HepG2 (cell line): Measurements from ENCODE around the gene B4GALT5. TPM values are rescaled to one million over a fixed set of nuclear protein-coding genes. Genes with fewer than 3 reads are reported as not detected.
A peak's percentile ranks its signal among the peaks of the same experiment; 100 is the strongest.

Source experiments
- AGO2 ChIP-seq: fragments of 200-400 bp; formaldehyde crosslinking; optimal IDR thresholded peaks from 2 replicates; pipeline ENCODE3; 2017; ENCODE audit warnings: mild to moderate bottlenecking, low read depth, low read length, moderate library complexity
- DMTF1 ChIP-seq: sonication (generic); formaldehyde crosslinking; IDR thresholded peaks from 2 replicates; pipeline ENCODE4 v1.4.0; 2020; ENCODE audit warnings: mild to moderate bottlenecking, missing genetic modification reagents
- ELF4 ChIP-seq: sonication (generic); formaldehyde crosslinking; IDR thresholded peaks from 2 replicates; pipeline ENCODE4 v1.5.0; 2020; ENCODE audit warnings: missing genetic modification reagents, mild to moderate bottlenecking, moderate library complexity, borderline replicate concordance
- HNRNPK ChIP-seq: fragments of 200-400 bp; formaldehyde crosslinking; IDR thresholded peaks from 2 replicates; pipeline ENCODE4 v1.6.1; 2018; ENCODE audit warnings: low read length, low read depth, moderate library complexity, mild to moderate bottlenecking; ENCODE audit not compliant: poor library complexity, severe bottlenecking
- IRF9 ChIP-seq: sonication (generic); formaldehyde crosslinking; IDR thresholded peaks from 2 replicates; pipeline ENCODE4 v1.8.0; 2022; ENCODE audit warnings: missing genetic modification reagents, mild to moderate bottlenecking, borderline replicate concordance
- KDM5A ChIP-seq: fragments of 200-600 bp; sonication (generic); IDR thresholded peaks from 2 replicates; pipeline ENCODE4 v1.7.0; 2018; ENCODE audit warnings: antibody characterized with exemption, mild to moderate bottlenecking, low read length, borderline replicate concordance
- TAF1 ChIP-seq: sonication (generic); formaldehyde crosslinking; IDR thresholded peaks from 2 replicates; pipeline ENCODE4 v1.4.0; 2020; ENCODE audit warnings: missing genetic modification reagents
- THYN1 ChIP-seq: sonication (generic); formaldehyde crosslinking; IDR thresholded peaks from 2 replicates; pipeline ENCODE4 v1.8.1; 2023; ENCODE audit warnings: low read depth, mild to moderate bottlenecking, moderate library complexity, missing genetic modification reagents, borderline replicate concordance
- ZNF562 ChIP-seq: sonication (generic); formaldehyde crosslinking; IDR thresholded peaks from 2 replicates; pipeline ENCODE4 v1.8.0; 2022; ENCODE audit warnings: missing genetic modification reagents, borderline replicate concordance
- polyA plus RNA-seq, 8 experiments: library from polyadenylated mRNA; depleted of rRNA in 3 of 8; stranded (reverse) in 7 of 8; unstranded in 1 of 8; fragments of >200 nt; fragmentation: Illumina TruSeq in 4 of 8; extraction: Trizol in 4 of 8; gene quantifications; 2 replicates each; pipeline versions ENCODE4 v1.2.1 to v1.2.3, GENCODE V29; 2011 to 2016; ENCODE audit warnings: low read depth in 4 of 8, missing spikeins in 1 of 8, mixed read lengths in 1 of 8; ENCODE audit not compliant: insufficient read depth in 1 of 8
- total RNA-seq, 5 experiments: library from RNA; depleted of rRNA; stranded (reverse); fragments of >200 nt; fragmentation: Illumina TruSeq; extraction: Trizol; gene quantifications; 2 replicates each; pipeline ENCODE4 v1.2.3, GENCODE V29; 2016; ENCODE audit warnings: low read depth in 1 of 5
- TF ChIP-seq, protein P1 (sequence below): sonication (generic); formaldehyde crosslinking; IDR thresholded peaks from 2 replicates; pipeline ENCODE4 v1.4.0; 2020; ENCODE audit warnings: missing genetic modification reagents
- TF ChIP-seq, protein P2 (sequence below): sonication (generic); formaldehyde crosslinking; IDR thresholded peaks from 2 replicates; pipeline ENCODE4; 2020; ENCODE audit warnings: missing genetic modification reagents, mild to moderate bottlenecking, borderline replicate concordance
- TF ChIP-seq, protein P3 (sequence below): sonication (generic); formaldehyde crosslinking; IDR thresholded peaks from 2 replicates; pipeline ENCODE4 v1.4.0; 2020; ENCODE audit warnings: missing genetic modification reagents
- TF ChIP-seq, protein P4 (sequence below): sonication (generic); formaldehyde crosslinking; IDR thresholded peaks from 2 replicates; pipeline ENCODE4 v1.8.0; 2022; ENCODE audit warnings: mild to moderate bottlenecking, missing genetic modification reagents, borderline replicate concordance
- TF ChIP-seq, protein P5 (sequence below): sonication (generic); formaldehyde crosslinking; IDR thresholded peaks from 2 replicates; pipeline ENCODE4 v1.5.0; 2020; ENCODE audit warnings: mild to moderate bottlenecking, missing genetic modification reagents

Gene B4GALT5
- total and polyA plus RNA-seq, 2 of the 13 experiments (the other 11 are each of a cell fraction or from before 2014, with no cell fraction given): 27.3 to 30.9 TPM

DNA sequence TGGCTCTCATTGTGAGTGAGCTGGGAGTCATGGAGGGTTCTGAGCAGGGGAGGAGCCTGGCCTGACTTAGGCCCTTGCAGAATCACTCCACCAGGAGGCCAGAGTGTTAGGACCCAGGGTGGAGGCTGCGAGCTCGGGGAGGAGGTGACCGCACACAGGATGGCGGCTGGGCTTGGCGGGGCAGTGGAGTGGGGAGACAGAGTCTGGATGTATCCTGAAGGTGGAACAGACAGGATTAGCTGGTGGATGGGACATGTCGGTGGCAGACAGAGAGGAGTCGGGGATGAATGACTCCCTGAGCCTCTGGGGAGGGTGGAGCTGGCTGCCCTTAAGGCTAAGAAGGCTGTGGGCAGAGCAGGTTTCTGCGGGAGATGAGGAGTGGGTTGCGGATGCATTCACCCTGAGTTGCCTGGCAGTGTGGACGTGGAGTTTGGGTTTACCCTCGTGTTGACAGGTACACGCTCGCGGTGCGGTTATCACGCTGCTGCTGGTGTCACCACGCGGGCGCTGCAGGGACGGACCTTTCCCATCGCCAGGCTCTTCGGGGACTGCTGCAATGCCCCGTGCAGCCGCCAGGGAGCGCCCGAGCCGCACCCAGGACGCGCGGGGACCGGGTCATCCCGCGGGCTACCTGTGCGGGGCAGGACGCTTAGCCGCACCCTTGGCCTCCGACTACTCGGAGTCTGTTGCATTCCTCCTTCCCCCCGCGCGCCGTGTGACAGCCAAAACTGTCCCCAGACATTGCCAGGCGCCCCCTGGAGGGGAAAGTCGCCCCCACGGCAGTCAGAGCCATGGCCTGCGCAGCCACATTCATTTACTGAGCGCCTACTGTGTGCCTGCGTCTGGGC lies 102.8 kb downstream of the B4GALT5 start (continued):
- TF ChIP-seq ELF4 (CRISPR knock-in tag) (no peak), AGO2 (no peak), DMTF1 (CRISPR knock-in tag) (no peak), TAF1 (peak; percentile 48; the same call in 1 of the 2 replicates), ZNF562 (CRISPR knock-in tag) (no peak), IRF9 (CRISPR knock-in tag) (peak; percentile 86; the same call in 1 of the 2 replicates), KDM5A (no peak), HNRNPK (no peak), THYN1 (CRISPR knock-in tag) (no peak)
- TF ChIP-seq, protein P1, sequence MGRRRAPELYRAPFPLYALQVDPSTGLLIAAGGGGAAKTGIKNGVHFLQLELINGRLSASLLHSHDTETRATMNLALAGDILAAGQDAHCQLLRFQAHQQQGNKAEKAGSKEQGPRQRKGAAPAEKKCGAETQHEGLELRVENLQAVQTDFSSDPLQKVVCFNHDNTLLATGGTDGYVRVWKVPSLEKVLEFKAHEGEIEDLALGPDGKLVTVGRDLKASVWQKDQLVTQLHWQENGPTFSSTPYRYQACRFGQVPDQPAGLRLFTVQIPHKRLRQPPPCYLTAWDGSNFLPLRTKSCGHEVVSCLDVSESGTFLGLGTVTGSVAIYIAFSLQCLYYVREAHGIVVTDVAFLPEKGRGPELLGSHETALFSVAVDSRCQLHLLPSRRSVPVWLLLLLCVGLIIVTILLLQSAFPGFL (CRISPR knock-in tag): peak; percentile 97
- TF ChIP-seq, protein P2, sequence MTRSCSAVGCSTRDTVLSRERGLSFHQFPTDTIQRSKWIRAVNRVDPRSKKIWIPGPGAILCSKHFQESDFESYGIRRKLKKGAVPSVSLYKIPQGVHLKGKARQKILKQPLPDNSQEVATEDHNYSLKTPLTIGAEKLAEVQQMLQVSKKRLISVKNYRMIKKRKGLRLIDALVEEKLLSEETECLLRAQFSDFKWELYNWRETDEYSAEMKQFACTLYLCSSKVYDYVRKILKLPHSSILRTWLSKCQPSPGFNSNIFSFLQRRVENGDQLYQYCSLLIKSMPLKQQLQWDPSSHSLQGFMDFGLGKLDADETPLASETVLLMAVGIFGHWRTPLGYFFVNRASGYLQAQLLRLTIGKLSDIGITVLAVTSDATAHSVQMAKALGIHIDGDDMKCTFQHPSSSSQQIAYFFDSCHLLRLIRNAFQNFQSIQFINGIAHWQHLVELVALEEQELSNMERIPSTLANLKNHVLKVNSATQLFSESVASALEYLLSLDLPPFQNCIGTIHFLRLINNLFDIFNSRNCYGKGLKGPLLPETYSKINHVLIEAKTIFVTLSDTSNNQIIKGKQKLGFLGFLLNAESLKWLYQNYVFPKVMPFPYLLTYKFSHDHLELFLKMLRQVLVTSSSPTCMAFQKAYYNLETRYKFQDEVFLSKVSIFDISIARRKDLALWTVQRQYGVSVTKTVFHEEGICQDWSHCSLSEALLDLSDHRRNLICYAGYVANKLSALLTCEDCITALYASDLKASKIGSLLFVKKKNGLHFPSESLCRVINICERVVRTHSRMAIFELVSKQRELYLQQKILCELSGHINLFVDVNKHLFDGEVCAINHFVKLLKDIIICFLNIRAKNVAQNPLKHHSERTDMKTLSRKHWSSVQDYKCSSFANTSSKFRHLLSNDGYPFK (CRISPR knock-in tag): peak; percentile 91
- TF ChIP-seq, protein P3, sequence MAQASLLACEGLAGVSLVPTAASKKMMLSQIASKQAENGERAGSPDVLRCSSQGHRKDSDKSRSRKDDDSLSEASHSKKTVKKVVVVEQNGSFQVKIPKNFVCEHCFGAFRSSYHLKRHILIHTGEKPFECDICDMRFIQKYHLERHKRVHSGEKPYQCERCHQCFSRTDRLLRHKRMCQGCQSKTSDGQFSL: peak; percentile 85; the same call in 1 of the 2 replicates
- TF ChIP-seq, protein P4, sequence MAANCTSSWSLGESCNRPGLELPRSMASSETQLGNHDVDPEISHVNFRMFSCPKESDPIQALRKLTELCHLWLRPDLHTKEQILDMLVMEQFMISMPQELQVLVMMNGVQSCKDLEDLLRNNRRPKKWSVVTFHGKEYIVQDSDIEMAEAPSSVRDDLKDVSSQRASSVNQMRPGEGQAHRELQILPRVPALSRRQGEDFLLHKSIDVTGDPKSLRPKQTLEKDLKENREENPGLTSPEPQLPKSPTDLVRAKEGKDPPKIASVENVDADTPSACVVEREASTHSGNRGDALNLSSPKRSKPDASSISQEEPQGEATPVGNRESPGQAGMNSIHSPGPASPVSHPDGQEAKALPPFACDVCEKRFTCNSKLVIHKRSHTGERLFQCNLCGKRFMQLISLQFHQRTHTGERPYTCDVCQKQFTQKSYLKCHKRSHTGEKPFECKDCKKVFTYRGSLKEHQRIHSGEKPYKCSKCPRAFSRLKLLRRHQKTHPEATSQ: peak; percentile 97; the same call in 1 of the 2 replicates
- TF ChIP-seq, protein P5, sequence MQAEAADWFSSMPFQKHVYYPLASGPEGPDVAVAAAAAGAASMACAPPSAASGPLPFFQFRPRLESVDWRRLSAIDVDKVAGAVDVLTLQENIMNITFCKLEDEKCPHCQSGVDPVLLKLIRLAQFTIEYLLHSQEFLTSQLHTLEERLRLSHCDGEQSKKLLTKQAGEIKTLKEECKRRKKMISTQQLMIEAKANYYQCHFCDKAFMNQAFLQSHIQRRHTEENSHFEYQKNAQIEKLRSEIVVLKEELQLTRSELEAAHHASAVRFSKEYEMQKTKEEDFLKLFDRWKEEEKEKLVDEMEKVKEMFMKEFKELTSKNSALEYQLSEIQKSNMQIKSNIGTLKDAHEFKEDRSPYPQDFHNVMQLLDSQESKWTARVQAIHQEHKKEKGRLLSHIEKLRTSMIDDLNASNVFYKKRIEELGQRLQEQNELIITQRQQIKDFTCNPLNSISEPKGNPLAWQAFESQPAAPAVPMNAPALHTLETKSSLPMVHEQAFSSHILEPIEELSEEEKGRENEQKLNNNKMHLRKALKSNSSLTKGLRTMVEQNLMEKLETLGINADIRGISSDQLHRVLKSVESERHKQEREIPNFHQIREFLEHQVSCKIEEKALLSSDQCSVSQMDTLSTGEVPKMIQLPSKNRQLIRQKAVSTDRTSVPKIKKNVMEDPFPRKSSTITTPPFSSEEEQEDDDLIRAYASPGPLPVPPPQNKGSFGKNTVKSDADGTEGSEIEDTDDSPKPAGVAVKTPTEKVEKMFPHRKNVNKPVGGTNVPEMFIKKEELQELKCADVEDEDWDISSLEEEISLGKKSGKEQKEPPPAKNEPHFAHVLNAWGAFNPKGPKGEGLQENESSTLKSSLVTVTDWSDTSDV: no peak; the same call in 1 of the 2 replicates
